Loucy (cell line): ENCODE results near the gene GTPBP1.
A peak's percentile ranks its signal among the peaks of the same experiment; 100 is the strongest.

Source experiments
- H2AFZ ChIP-seq: fragments of 200-600 bp; sonication (generic); 2 replicates; pipeline ENCODE4 v1.6.0; 2016; ENCODE audit warnings: antibody characterized with exemption, mild to moderate bottlenecking, low read length, moderate library complexity
- H3F3A ChIP-seq: fragments of 200-600 bp; 2 replicates; pipeline ENCODE4 v1.6.0; 2016; ENCODE audit warnings: antibody characterized with exemption, low read depth, mild to moderate bottlenecking
- H3K27me3 ChIP-seq: fragments of 200-600 bp; sonication (generic); 2 replicates; pipeline ENCODE4 v1.6.1; 2014; ENCODE audit warnings: low read length, mild to moderate bottlenecking; ENCODE audit not compliant: insufficient read depth, poor library complexity, severe bottlenecking
- H3K36me3 ChIP-seq: fragments of 200-600 bp; sonication (generic); 2 replicates; pipeline ENCODE4 v1.6.1; 2016; ENCODE audit warnings: low read length; ENCODE audit not compliant: insufficient read depth
- H3K4me1 ChIP-seq: fragments of 200-600 bp; sonication (generic); 2 replicates; pipeline ENCODE4 v1.5.1; 2014; ENCODE audit warnings: low read length, mild to moderate bottlenecking; ENCODE audit not compliant: insufficient read depth, poor library complexity, severe bottlenecking
- H3K4me2 ChIP-seq: fragments of 200-600 bp; sonication (generic); 2 replicates; pipeline ENCODE4 v1.6.0; 2014; ENCODE audit warnings: antibody characterized with exemption, low read length, low read depth, mild to moderate bottlenecking; ENCODE audit not compliant: poor library complexity, severe bottlenecking
- H3K4me3 ChIP-seq: fragments of 200-600 bp; sonication (generic); 2 replicates; pipeline ENCODE4 v1.5.1; 2014; ENCODE audit warnings: low read length, mild to moderate bottlenecking, mixed read lengths; ENCODE audit not compliant: poor library complexity, severe bottlenecking
- H3K79me2 ChIP-seq: fragments of 200-600 bp; sonication (generic); 2 replicates; pipeline ENCODE4 v1.6.1; 2014; ENCODE audit warnings: low read length; ENCODE audit not compliant: insufficient read depth
- H3K9ac ChIP-seq: fragments of 200-600 bp; sonication (generic); 2 replicates; pipeline ENCODE4 v1.6.0; 2014; ENCODE audit warnings: mild to moderate bottlenecking, low read depth, low read length, moderate library complexity; ENCODE audit not compliant: poor library complexity, severe bottlenecking
- H3K9me2 ChIP-seq: fragments of 200-600 bp; sonication (generic); replicated peaks from 2 replicates; pipeline ENCODE4 v1.6.1; 2016; ENCODE audit warnings: low read depth, low read length, mixed read lengths
- H3K9me3 ChIP-seq: fragments of 200-600 bp; sonication (generic); 2 replicates; pipeline ENCODE4 v1.6.1; 2014; ENCODE audit warnings: mild to moderate bottlenecking, antibody characterized with exemption, low read length, low read depth; ENCODE audit not compliant: insufficient read depth
- H4K20me1 ChIP-seq: fragments of 200-600 bp; sonication (generic); 2 replicates; pipeline ENCODE4 v1.6.0; 2014; ENCODE audit warnings: antibody characterized with exemption, low read length, mild to moderate bottlenecking; ENCODE audit not compliant: insufficient read depth, poor library complexity, severe bottlenecking
- CTCF ChIP-seq: fragments of 200-600 bp; sonication (generic); conservative IDR thresholded peaks from 2 replicates; pipeline ENCODE4 v1.5.1; 2014; ENCODE audit warnings: mild to moderate bottlenecking, antibody characterized with exemption, low read length
- EZH2phosphoT487 ChIP-seq: fragments of 200-600 bp; IDR thresholded peaks from 2 replicates; pipeline ENCODE4 v1.6.1; 2018; ENCODE audit warnings: antibody characterized with exemption, mild to moderate bottlenecking, moderate library complexity, borderline replicate concordance

The GTPBP1 gene

GRCh38 chr22:38713921-38714320, 8.2 kb downstream of the GTPBP1 start:
- Histone ChIP-seq H4K20me1 (peaks cover 61% of the 10 kb centered on the region), H2AFZ (no peak overlapping the region), H3K9me2 (no peaks in the 10 kb centered on the region), H3K79me2 (peaks cover 75% of the 10 kb centered on the region), H3K4me3 (peak overlapping the region; percentile 13), H3K4me1 (peaks cover 50% of the 10 kb centered on the region), H3K36me3 (peaks cover 40% of the 10 kb centered on the region; the same call in 1 of the 2 replicates), H3K9me3 (no peaks in the 10 kb centered on the region), H3F3A (no peaks in the 10 kb centered on the region), H3K9ac (peak overlapping the region; percentile 15), H3K4me2 (peak overlapping the region; percentile 39), H3K27me3 (no peaks in the 10 kb centered on the region)
- TF ChIP-seq CTCF (no peak), EZH2phosphoT487 (no peak)

- peak overlapping the region; percentile 25 for H3K4me2 ChIP-seq
- no peak overlapping the region for H2AFZ ChIP-seq
- no peaks in the 10 kb centered on the region for H3K9me3 ChIP-seq
- H3K36me3 ChIP-seq = peaks cover 48% of the 10 kb centered on the region; the same call in 1 of the 2 replicates
- H3K4me3 ChIP-seq = no peak overlapping the region
- no peaks in the 10 kb centered on the region for H3F3A ChIP-seq
- no peaks in the 10 kb centered on the region for H3K27me3 ChIP-seq
- TF ChIP-seq CTCF (no peak), EZH2phosphoT487 (no peak)
- peaks cover 62% of the 10 kb centered on the region for H3K79me2 ChIP-seq
- peaks cover 48% of the 10 kb centered on the region for H4K20me1 ChIP-seq
- no peaks in the 10 kb centered on the region for H3K9me2 ChIP-seq
- H3K4me1 ChIP-seq = peaks cover 38% of the 10 kb centered on the region
- H3K9ac ChIP-seq = no peak overlapping the region
Observed at GRCh38 chr22:38715176-38715764, 9.5 kb downstream of the GTPBP1 start.

- Histone ChIP-seq H3K9me2 (no peaks in the 10 kb centered on the region), H2AFZ (no peak overlapping the region), H3K79me2 (peaks cover 56% of the 10 kb centered on the region), H3K9me3 (no peaks in the 10 kb centered on the region), H3K36me3 (peaks cover 48% of the 10 kb centered on the region; the same call in 1 of the 2 replicates), H4K20me1 (peaks cover 42% of the 10 kb centered on the region), H3K9ac (no peak overlapping the region), H3F3A (no peaks in the 10 kb centered on the region), H3K4me2 (no peak overlapping the region), H3K4me3 (no peak overlapping the region), H3K4me1 (peaks cover 34% of the 10 kb centered on the region), H3K27me3 (no peaks in the 10 kb centered on the region)
- no peak for TF ChIP-seq EZH2phosphoT487
- TF ChIP-seq CTCF = no peak
Observed at GRCh38 chr22:38715852-38716251, 10.1 kb downstream of the GTPBP1 start.
